Smooth muscle cell (in vitro differentiated cells): ENCODE data around the gene TMEM203. TPM values are rescaled to one million over a fixed set of nuclear protein-coding genes. Genes with fewer than 3 reads are reported as not detected.

ENCODE experiments used
- DNase-seq: peaks from one replicate; lab custom pipeline; 2025; ENCODE audit not compliant: unreplicated experiment; lab: John Stamatoyannopoulos, UW
- H2AFZ ChIP-seq: fragments of 200-600 bp; sonication (generic); 2 replicates; pipeline ENCODE4 v1.6.0; 2016; ENCODE audit warnings: antibody characterized with exemption, low read depth, mild to moderate bottlenecking
- H3F3A ChIP-seq: fragments of 200-600 bp; sonication (generic); 2 replicates; pipeline ENCODE4 v1.6.0; 2017; ENCODE audit warnings: antibody characterized with exemption, low read depth
- H3K27ac ChIP-seq: fragments of 200-600 bp; sonication (generic); 2 replicates; pipeline ENCODE4 v1.5.1; 2016; ENCODE audit warnings: low read depth, mild to moderate bottlenecking
- H3K27me3 ChIP-seq: fragments of 200-600 bp; sonication (generic); 2 replicates; pipeline ENCODE4 v1.6.1; 2016; ENCODE audit warnings: low read depth, mild to moderate bottlenecking
- H3K36me3 ChIP-seq: fragments of 200-600 bp; sonication (generic); 2 replicates; pipeline ENCODE4 v1.5.1; 2016; ENCODE audit warnings: low read depth
- H3K4me1 ChIP-seq: fragments of 200-600 bp; sonication (generic); 2 replicates; pipeline ENCODE4 v1.5.1; 2016; ENCODE audit warnings: low read depth
- H3K4me2 ChIP-seq: fragments of 200-600 bp; sonication (generic); 2 replicates; pipeline ENCODE4 v1.6.0; 2016; ENCODE audit warnings: mild to moderate bottlenecking
- H3K4me3 ChIP-seq: fragments of 200-600 bp; sonication (generic); 2 replicates; pipeline ENCODE4 v1.5.1; 2016; ENCODE audit warnings: mild to moderate bottlenecking
- H3K79me2 ChIP-seq: fragments of 200-600 bp; sonication (generic); 2 replicates; pipeline ENCODE4 v1.6.0; 2016; ENCODE audit warnings: low read depth, mild to moderate bottlenecking
- H3K9ac ChIP-seq: fragments of 200-600 bp; sonication (generic); 2 replicates; pipeline ENCODE4 v1.6.0; 2016; ENCODE audit warnings: low read depth
- H3K9me3 ChIP-seq: fragments of 200-600 bp; sonication (generic); replicated peaks from 2 replicates; pipeline ENCODE4 v1.5.1; 2016; ENCODE audit warnings: low read depth
- H4K20me1 ChIP-seq: fragments of 200-600 bp; sonication (generic); 2 replicates; pipeline ENCODE4 v1.6.0; 2016; ENCODE audit warnings: low read depth
- CTCF ChIP-seq: fragments of 200-600 bp; sonication (generic); IDR thresholded peaks from 2 replicates; pipeline ENCODE4 v1.5.1; 2017; ENCODE audit warnings: borderline replicate concordance, mild to moderate bottlenecking, antibody characterized with exemption; ENCODE audit not compliant: insufficient read depth, poor library complexity, severe bottlenecking
- WGBS: methylation state at CpG from one replicate; pipeline ENCODE4 v1.1.7; 2016; ENCODE audit warnings: low lambda C conversion rate; 5-methylcytosine and 5-hydroxymethylcytosine counted together
- polyA plus RNA-seq: library from polyadenylated mRNA; unstranded; fragments of >200 nt; fragmentation: Nextera tagmentation; extraction: Ambion mirVana; gene quantifications from 2 replicates; pipeline ENCODE4 v1.2.1, GENCODE V29; 2016
- total RNA-seq: library from RNA; depleted of rRNA; stranded (reverse); fragments of >200 nt; gene quantifications from 2 replicates; pipeline ENCODE4 v1.2.3, GENCODE V29; 2014

The TMEM203 gene
- total and polyA plus RNA-seq, 2 experiments from 2014 or later = 31.0 to 55.1 TPM

GRCh38 chr9:137234758-137235423 is 29.4 kb upstream of the TMEM203 start:
- Histone ChIP-seq H3K36me3 (no peaks in the 10 kb centered on the region), H2AFZ (no peak overlapping the region), H3K9ac (no peak overlapping the region), H3K4me2 (no peak overlapping the region), H3K4me3 (no peak overlapping the region), H3K27me3 (no peaks in the 10 kb centered on the region), H4K20me1 (peaks cover 16% of the 10 kb centered on the region), H3K79me2 (peaks cover 15% of the 10 kb centered on the region), H3F3A (no peaks in the 10 kb centered on the region), H3K9me3 (no peaks in the 10 kb centered on the region), H3K27ac (no peak overlapping the region), H3K4me1 (peaks cover 7% of the 10 kb centered on the region)
- DNase-seq = no peak
- 83% methylated on average over 18 of the region's 18 CpGs for WGBS
- TF ChIP-seq CTCF = no peak

GRCh38 chr9:137234055-137234697 is 28.7 kb upstream of the TMEM203 start:
- 91% methylated on average over 40 of the region's 40 CpGs for WGBS

DNA sequence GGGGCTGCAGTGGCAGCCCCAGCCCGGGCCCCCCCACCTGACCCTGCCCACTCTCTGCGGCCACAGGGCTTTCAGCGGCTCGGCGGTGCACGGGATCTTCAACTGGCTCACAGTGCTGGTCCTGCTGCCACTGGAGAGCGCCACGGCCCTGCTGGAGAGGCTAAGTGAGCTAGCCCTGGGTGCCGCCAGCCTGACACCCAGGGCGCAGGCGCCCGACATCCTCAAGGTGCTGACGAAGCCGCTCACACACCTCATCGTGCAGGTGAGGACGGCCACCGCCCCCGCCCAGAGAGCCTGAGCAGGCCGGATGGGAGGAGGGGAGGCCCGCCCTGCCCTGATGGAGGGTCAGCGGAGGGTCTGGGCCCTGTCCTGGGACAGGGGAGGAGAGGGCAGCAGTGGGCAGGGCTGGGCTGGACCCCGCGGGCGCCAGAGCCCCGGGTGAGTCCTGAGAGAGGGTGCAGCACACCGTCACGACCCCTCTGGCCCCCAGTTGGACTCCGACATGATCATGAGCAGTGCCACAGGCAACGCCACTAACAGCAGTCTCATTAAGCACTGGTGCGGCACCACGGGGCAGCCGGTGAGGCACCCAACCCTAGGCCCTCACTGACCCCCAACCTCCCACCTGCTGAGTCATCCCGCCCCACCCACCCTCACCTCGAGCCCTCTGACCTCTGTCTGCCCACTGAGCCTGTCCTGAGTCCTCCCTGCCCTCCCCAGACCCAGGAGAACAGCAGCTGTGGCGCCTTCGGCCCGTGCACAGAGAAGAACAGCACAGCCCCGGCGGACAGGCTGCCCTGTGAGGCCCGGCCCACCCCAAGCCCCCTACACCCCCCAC is 27.9 kb upstream of the TMEM203 start:
- Histone ChIP-seq H3K36me3 (no peaks in the 10 kb centered on the region), H3K4me1 (peaks cover 7% of the 10 kb centered on the region), H4K20me1 (peaks cover 16% of the 10 kb centered on the region), H2AFZ (no peak overlapping the region), H3K9ac (no peak overlapping the region), H3K79me2 (peaks cover 1% of the 10 kb centered on the region), H3K27ac (no peak overlapping the region), H3K4me2 (no peak overlapping the region), H3K4me3 (no peak overlapping the region), H3K9me3 (no peaks in the 10 kb centered on the region), H3F3A (no peaks in the 10 kb centered on the region), H3K27me3 (no peaks in the 10 kb centered on the region)
- no peak for TF ChIP-seq CTCF
- 91% methylated on average over 19 of the region's 40 CpGs for WGBS
- no peak for DNase-seq

More at GRCh38 chr9:137234055-137234697, 28.7 kb upstream of the TMEM203 start:
- Histone ChIP-seq H3K79me2 (peaks cover 9% of the 10 kb centered on the region), H3F3A (no peaks in the 10 kb centered on the region), H4K20me1 (peaks cover 16% of the 10 kb centered on the region), H3K9ac (no peak overlapping the region), H3K27me3 (no peaks in the 10 kb centered on the region), H3K9me3 (no peaks in the 10 kb centered on the region), H2AFZ (no peak overlapping the region), H3K4me3 (no peak overlapping the region), H3K4me1 (peaks cover 7% of the 10 kb centered on the region), H3K27ac (no peak overlapping the region), H3K4me2 (no peak overlapping the region), H3K36me3 (no peaks in the 10 kb centered on the region)
- DNase-seq = no peak
- no peak for TF ChIP-seq CTCF
